DOHH2 (cell line): ENCODE results near the gene BMP6.

ENCODE experiments used
- H3F3A ChIP-seq: fragments of 200-600 bp; sonication (generic), shearing (Covaris generic); 2 replicates; pipeline ENCODE4 v1.6.0; 2016; ENCODE audit warnings: antibody characterized with exemption, mild to moderate bottlenecking; ENCODE audit not compliant: control insufficient read depth, insufficient read depth
- H3K27ac ChIP-seq: fragments of 200-600 bp; sonication (generic); 2 replicates; pipeline ENCODE4 v1.5.1; 2014; ENCODE audit warnings: low read depth, mild to moderate bottlenecking, low read length, moderate library complexity
- H3K27me3 ChIP-seq: fragments of 200-600 bp; sonication (generic); 2 replicates; pipeline ENCODE4 v1.6.1; 2014; ENCODE audit warnings: mild to moderate bottlenecking, low read length, mixed read lengths; ENCODE audit not compliant: control insufficient read depth
- H3K36me3 ChIP-seq: fragments of 200-600 bp; sonication (generic); 2 replicates; pipeline ENCODE4 v1.6.1; 2014; ENCODE audit warnings: mild to moderate bottlenecking, low read length, moderate library complexity, mixed read lengths; ENCODE audit not compliant: control insufficient read depth
- H3K4me1 ChIP-seq: fragments of 200-600 bp; sonication (generic); 2 replicates; pipeline ENCODE4 v1.6.1; 2014; ENCODE audit warnings: mild to moderate bottlenecking, low read length, mixed read lengths; ENCODE audit not compliant: control insufficient read depth
- H3K4me2 ChIP-seq: fragments of 200-600 bp; sonication (generic); 2 replicates; pipeline ENCODE4 v1.6.0; 2014; ENCODE audit warnings: mild to moderate bottlenecking, low read length, moderate library complexity
- H3K4me3 ChIP-seq: fragments of 200-600 bp; sonication (generic); 2 replicates; pipeline ENCODE4 v1.5.1; 2014; ENCODE audit warnings: mild to moderate bottlenecking, low read length, mixed read lengths
- H3K79me2 ChIP-seq: fragments of 200-600 bp; sonication (generic); 2 replicates; pipeline ENCODE4 v1.6.1; 2014; ENCODE audit warnings: mild to moderate bottlenecking, low read length, mixed read lengths; ENCODE audit not compliant: control insufficient read depth
- H3K9me2 ChIP-seq: fragments of 200-600 bp; sonication (generic); replicated peaks from 2 replicates; pipeline ENCODE4 v1.6.1; 2014; ENCODE audit warnings: mild to moderate bottlenecking, low read length, mixed read lengths; ENCODE audit not compliant: control insufficient read depth
- H3K9me3 ChIP-seq: fragments of 200-600 bp; sonication (generic); 2 replicates; pipeline ENCODE4 v1.6.1; 2014; ENCODE audit warnings: antibody characterized with exemption, low read length, mixed read lengths; ENCODE audit not compliant: control insufficient read depth, insufficient read depth
- H4K20me1 ChIP-seq: fragments of 200-600 bp; sonication (generic); 2 replicates; pipeline ENCODE4 v1.6.0; 2014; ENCODE audit warnings: low read depth, mild to moderate bottlenecking, antibody characterized with exemption, low read length, moderate library complexity; ENCODE audit not compliant: control insufficient read depth, insufficient read depth
- CTCF ChIP-seq: fragments of 200-600 bp; sonication (generic); IDR thresholded peaks from one replicate; pipeline ENCODE4 v1.5.1; 2014; ENCODE audit warnings: antibody characterized with exemption, mild to moderate bottlenecking, low read depth, low read length; ENCODE audit not compliant: poor library complexity, severe bottlenecking
- EZH2phosphoT487 ChIP-seq: fragments of 200-600 bp; sonication (generic); IDR thresholded peaks from 2 replicates; pipeline ENCODE4 v1.6.1; 2017; ENCODE audit warnings: borderline replicate concordance, mild to moderate bottlenecking, antibody characterized with exemption, low read length, moderate library complexity, mixed read lengths

Gene BMP6

DNA sequence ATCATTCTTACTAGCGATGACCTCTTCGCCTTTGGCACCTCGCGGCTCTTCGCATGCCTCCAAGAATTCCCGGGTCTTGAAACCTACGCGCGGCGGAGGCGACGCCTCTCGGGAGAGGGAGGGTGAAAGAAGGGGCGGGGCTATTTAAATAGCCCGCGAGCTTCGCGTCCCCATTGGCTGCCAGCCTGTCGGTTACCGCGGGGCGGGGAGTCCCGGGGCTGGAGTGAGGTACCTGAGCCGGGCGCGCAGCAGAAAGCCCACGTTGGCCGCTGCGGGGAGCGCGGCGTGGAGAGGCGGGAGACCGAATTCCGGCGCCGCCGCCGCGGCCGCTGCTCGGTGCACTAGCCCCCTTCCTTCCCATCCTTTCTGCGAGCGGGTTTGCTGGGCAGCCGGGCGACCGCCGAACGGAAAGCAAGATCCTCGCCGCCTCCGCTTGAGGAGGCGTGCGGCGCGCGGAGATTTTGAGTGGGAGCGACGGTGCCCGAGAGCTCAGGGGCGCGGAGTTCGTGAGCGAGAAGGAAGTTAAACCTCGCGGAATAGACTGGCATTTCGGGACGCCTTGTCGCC is at the start of gene BMP6:
BMP6 (plus strand) TSS at position 251 of the 567 bp plus-strand sequence. CDS start 857 bp downstream, outside the sequence.
- H3K9me3 ChIP-seq: no peaks in the 10 kb centered on the region
- H3K79me2 ChIP-seq: no peaks in the 10 kb centered on the region
- peaks cover 77% of the 10 kb centered on the region for H3K27me3 ChIP-seq
- H3K4me3 ChIP-seq: peak within 1 kb of the TSS; percentile 58
- H3K9me2 ChIP-seq: no peaks in the 10 kb centered on the region
- peak within 1 kb of the TSS; percentile 65 for H3K4me2 ChIP-seq
- H3F3A ChIP-seq: no peaks in the 10 kb centered on the region
- peaks cover 15% of the 10 kb centered on the region; the same call in 1 of the 2 replicates for H3K4me1 ChIP-seq
- no peak within 1 kb of the TSS for H3K27ac ChIP-seq
- H4K20me1 ChIP-seq: no peaks in the 10 kb centered on the region
- TF ChIP-seq CTCF (no peak), EZH2phosphoT487 (no peak)
- no peaks in the 10 kb centered on the region for H3K36me3 ChIP-seq

DNA sequence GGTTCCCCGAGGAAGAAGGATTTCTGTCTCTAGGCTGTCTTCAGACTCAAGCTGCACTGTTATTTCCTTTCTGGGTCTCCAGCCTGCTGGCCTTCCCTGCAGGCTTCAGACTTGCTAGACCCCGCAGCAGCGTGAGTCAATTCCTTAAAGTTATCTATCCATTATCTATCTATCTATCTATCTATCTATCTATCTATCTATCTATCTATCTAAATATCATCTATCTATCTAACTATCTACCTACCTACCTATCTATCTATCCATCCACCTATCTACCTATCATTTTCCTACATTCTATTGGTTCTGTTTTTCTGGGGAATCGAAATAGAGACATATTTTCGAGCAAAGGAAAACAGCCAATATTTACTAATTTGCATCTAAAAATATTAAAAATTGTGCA is 48.7 kb upstream of the BMP6 start:
- Histone ChIP-seq H3K4me3 (no peak overlapping the region), H3K9me3 (no peaks in the 10 kb centered on the region), H3K27me3 (no peaks in the 10 kb centered on the region), H4K20me1 (no peaks in the 10 kb centered on the region), H3K36me3 (no peaks in the 10 kb centered on the region), H3K4me1 (no peaks in the 10 kb centered on the region), H3F3A (no peaks in the 10 kb centered on the region), H3K79me2 (no peaks in the 10 kb centered on the region), H3K4me2 (no peak overlapping the region), H3K27ac (no peak overlapping the region), H3K9me2 (no peaks in the 10 kb centered on the region)
- TF ChIP-seq CTCF (no peak), EZH2phosphoT487 (no peak)

DNA sequence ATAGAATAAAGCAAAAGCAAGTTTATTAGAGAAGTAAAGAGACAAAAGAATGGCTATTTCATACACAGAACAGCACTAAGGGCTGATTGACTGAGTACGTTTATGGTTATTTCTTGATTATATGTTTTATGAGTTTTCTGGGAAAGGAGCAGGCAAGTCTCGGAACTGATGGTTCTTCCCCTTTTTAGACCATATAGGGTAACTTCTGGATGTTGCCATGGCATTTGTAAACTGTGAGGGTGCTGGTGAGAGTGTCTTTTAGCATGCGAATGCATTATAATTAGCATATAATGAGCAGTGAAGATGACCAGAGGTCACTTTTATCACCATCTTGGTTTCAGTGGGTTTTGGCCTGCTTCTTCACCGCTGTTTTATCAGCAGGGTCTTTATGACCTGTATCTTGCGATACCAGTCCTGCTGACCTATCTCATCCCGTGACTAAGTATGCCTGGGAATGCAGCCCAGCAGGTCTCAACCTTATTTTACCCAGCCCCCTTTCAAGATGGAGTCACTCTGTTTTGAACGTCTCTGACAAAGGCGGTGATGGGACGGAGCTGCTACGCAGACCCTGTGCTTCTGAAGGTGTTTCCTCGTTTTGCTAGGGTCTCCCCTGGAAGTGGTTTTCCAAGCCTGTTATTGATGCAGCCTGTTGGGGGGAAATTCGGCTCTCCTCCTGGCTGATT is 45.4 kb upstream of the BMP6 start:
- no peaks in the 10 kb centered on the region for H3K9me3 ChIP-seq
- H3K79me2 ChIP-seq: no peaks in the 10 kb centered on the region
- TF ChIP-seq CTCF: no peak
- TF ChIP-seq EZH2phosphoT487: no peak
- H3K27ac ChIP-seq: no peak overlapping the region
- H3K4me2 ChIP-seq: no peak overlapping the region
- H3K36me3 ChIP-seq: no peaks in the 10 kb centered on the region
- H3K4me3 ChIP-seq: no peak overlapping the region
- no peaks in the 10 kb centered on the region for H3K9me2 ChIP-seq
- H4K20me1 ChIP-seq: no peaks in the 10 kb centered on the region
- 0 out of 2 replicates have a peak, but pooled peaks cover 5% of the 10 kb centered on the region for H3K27me3 ChIP-seq
- no peaks in the 10 kb centered on the region for H3K4me1 ChIP-seq
- no peaks in the 10 kb centered on the region for H3F3A ChIP-seq
